ENCODE measurements around the gene GPR157.
A peak's percentile ranks its signal among the peaks of the same experiment; 100 is the strongest.
"Not testable (repeated sequence)": the region's sequence is repeated elsewhere in the genome, so short reads cannot be mapped to it uniquely, and the experiment has no call there.

The GPR157 gene

DNA sequence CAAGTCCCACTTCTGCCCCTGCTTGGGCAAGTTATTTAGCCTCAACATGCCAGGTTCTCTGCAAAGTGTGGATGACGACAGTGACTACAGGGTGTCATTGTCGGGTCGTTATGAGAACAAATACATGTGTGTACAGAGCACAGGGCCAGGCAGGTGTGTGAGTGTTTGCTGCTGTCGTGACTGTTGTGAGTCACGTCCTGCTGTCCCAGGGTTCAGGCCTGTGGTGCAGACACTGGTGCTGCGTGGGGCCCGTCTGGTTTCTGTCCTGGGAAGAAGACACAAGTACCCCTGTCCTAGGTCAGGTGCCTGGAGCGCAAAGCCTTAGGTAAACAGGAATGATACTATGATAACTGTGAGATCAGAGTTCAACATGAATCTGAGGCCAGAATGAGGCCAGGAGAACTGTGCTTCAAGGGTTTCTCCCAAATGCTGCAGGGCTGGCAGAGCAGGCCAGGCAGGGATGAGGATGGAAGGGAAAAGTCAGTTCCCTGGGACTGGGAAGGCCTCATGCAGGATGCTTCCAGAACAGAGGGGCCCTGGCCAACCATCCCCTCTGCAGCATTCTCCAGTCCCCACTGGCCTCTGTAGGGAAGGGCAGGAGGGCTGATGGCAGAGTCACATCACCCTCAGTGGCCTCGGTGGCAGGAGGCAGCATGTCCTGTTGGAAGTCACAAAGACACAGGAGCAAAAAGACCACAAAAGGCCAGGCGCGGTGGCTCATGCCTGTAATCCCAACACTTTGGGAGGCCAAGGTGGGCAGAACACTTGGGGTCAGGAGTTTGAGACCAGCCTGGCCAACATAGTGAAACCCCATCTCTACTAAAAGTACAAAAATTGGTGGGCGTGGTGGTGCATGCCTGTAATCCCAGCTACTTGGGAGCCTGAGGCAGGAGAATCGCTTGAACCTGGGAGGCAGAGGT is 15.7 kb downstream of the GPR157 start:
- peak in 2 of 3 experiments; percentile 17 to 47 for DNase-seq

DNA sequence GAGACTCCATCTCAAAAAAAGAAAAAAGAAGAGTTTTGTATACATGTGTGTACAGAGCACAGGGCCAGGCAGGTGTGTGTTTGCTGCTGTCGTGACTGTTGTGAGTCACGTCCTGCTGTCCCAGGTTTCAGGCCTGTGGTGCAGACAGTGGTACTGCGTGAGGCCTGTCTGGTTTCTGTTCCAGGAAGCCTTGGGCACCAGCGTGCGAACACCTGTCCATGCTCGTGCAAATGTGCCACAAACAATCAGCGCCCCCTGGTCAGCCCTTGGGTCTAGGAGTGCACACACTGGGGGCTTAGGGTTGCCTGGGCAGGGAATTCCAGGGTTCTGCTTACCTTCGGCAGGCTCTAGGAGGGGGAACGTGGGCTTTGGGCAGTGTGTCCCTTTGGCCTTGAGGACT is 16.9 kb downstream of the GPR157 start:
- no peak for DNase-seq

DNA sequence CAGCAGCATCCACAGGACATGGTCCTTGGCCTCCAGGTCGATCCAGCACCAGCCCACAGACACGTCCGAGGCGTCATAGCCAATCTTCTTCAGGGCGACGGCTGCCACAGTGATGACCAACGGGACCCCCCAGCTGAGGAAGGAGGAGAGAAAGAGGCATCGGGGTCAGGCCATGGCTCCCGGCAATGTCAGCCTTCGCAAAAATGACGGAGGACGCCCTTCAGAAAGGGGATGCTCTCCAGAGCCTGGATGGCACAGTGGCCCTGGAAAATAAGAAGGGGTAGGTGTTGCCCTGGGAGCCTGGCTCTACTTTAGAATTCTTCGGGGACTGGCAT is 17.6 kb downstream of the GPR157 start:
- no peak for DNase-seq

DNA sequence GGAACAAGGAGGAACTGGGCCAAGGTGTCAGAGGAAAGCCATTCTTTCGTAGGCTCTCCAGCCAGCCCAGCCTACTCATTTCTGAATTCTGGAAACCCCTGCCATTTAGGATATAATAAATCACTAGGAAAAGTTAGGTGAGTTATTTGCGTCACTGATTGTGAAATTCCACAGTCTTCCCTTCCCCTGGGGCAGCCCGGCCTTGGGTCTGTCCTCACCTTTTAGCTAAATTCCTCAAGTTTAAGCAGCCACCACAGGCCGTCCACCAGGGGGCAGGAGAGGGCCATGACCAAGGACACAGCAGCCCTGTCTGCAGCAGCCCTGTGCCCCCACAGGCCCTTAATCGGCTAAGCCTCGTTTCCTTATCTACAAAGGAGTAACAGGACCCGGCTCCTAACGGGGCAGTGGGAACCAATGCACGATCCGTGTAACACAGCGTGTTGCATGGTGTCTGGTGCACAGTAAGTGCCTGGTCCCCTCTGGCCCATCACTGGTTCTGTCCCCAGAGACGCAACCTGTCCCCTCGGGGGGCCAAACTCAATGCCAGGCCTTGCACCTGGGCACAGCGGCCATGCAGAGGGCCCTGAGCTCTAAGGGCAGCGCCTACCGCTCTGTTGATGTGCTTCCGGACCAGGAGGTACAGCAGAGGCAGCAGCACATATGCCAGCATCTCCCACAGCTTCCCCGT is 18.1 kb downstream of the GPR157 start:
- DNase-seq, result peak; percentile 49 to 78 (median 61)

DNA sequence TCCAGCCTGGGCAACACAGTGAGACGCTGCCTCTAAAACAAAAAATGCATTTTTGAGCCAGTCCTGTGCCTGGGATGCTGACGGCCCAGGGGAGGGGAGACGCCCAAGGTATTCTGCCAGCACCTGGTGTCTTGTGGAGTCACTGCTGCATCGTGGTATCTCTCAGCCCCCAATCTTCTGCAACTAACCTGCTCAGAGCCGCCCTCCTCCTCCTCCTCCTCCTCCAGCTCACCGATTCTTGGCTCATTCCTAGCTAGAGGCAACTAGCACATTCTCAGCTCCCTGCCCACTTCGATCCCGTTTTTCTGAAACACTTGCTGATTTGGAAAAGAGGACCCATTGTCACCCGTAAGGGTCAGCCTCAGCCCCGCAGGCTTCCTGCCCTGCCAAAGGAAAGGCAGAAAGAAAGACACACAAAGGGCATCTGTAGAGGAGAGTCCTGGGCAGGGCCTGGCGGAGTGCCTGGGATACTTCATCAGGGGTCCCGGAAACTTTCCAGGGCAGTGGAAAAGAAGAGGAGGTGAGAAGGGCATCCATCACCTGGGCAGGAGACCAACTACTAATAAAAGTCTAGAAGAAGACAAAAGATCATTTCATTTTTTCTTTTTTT is 20.7 kb downstream of the GPR157 start:
- no peak for DNase-seq

DNA sequence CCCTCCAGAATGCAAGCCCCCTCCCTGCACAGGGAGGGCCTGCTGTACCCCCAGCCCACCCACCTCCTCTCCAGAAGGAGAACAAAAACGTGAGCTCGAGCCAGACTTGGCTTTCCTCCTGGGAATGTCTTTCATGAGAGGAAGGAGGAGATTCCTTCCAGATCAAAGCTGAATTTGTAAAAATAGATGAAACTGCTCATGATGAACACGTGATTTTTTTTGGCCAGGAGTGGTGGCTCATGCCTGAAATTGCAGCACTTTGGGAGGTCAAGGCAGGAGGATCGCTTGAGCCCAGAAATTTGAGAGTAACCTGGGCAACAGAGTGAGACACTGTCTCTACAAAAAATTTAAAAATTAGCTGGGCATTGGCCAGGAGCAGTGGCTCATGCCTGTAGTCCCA is 21.8 kb downstream of the GPR157 start:
- DNase-seq, result no peak

DNA sequence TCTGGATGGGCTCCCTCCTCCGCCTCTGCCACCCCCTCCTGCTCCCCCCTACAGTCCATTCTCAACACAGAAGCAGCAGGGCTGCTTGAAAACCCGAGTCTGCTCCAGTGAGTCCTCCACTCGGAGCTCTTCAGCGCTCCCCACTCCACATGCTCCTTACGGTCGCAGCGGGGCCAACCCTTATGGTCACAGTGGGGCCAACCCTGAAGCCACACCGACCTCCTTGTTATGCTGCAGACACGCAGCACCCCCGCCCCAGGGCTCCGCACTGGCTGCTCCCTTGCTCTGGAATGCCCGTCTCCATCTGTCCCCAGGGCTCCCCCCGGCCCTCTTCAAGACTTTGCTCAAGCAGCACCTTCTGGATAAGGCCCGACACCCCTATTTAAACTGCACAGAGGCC is 22.6 kb downstream of the GPR157 start:
- no peak for DNase-seq

DNA sequence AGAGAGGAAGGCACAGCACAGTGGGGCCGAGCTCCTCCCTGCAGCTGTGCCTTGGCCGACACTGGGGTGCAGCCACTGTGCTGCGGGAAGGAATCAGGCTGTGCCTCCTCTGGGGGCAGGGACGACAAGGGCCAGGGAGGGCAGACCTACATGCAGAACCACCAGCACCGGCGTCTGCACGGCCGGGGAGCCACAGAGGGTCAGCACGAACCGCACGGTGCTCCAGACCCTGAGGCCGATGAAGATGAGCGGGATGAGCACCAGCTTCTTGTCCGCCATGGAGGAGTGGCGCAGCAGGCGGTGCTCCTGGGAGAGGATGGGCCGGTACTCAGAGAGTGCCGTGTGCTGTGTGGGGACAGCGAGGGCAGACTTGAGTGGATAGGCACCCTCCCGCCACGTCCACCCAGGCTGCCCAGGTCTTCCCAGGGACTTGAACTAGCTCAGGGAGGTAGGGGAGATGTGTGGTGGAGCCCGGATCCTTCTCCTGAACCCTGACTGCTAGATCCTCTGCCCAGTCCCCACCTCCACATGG is 23.5 kb downstream of the GPR157 start:
- DNase-seq, result no peak

DNA sequence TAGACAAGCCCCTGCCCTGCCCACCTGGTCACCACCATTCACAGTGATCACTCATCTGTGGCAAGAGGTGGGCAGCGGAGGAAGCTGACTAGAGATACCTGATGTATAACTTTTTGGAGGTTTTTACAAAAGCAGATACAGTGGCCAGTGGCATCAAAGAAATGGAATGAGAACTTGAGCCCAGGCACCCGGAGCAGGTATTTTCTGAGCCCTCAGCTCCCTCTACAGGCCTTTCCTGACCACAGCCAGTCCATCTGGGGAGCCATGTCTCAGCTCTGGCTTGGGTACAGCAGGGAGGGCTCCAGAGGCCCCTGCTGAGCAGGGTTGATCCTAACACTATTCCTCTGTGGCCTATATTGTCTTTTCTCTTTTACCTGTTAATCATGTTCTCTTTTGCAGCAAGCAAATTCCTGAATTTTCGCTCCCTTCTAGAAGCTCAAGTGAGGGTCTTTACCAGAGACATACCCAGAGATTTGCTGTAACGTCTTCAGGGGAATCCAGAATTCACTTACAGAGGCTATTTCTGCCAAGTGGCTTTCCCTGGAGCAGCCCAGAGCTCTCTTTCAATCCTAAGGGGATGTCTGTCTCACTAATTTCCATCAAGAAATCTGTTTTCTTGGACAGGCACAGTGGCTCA is 27.3 kb downstream of the GPR157 start:
- peak; percentile 25 to 62 (median 60) for DNase-seq

DNA sequence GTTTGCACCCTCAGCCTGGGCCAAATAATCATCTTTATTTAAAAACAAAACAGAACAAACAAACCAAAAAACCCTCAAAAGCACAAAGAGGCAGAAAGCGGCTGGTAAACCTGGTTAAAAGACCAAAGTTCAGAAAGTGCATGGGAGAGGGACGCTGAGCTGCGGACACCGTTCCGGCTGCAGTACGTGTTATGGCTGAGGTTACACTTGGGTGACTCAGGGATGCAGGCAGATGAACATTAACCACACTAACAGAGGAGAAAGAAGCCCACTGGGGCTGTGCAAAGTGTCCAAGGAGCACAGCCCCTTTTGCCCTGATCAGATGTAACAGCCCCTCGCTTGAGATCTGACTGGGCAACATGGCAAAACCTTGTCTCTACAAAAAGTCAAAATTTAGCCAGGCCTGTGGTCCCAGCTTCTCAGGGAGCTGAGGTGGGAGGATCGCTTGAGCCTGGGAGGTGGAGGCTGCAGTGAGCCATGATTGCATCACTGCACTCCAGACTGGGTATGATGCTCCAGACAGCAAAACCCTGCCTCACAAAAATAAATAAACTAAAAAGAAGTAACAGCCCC is 28.3 kb downstream of the GPR157 start:
- no peak for DNase-seq

DNA sequence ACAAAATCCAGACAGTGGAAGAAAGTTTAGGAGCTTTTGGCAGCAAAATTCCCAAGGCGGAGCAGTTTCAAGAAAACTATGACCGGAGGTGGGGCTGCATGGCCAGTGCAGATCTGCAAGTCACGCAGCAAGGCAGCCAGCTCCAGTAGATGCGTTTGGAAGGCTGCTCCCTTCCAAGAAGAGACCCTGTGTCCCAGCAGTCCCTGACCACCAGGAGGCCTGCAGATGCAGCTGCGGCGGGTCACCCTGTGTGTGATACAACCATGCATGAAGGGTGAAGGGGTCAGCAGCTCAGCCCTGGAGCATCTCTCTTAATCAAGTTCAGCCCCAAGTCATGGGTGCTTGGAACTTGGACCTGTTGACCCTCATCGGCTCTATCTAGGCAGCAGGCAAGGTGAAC is 29.3 kb downstream of the GPR157 start:
- no peak for DNase-seq

DNA sequence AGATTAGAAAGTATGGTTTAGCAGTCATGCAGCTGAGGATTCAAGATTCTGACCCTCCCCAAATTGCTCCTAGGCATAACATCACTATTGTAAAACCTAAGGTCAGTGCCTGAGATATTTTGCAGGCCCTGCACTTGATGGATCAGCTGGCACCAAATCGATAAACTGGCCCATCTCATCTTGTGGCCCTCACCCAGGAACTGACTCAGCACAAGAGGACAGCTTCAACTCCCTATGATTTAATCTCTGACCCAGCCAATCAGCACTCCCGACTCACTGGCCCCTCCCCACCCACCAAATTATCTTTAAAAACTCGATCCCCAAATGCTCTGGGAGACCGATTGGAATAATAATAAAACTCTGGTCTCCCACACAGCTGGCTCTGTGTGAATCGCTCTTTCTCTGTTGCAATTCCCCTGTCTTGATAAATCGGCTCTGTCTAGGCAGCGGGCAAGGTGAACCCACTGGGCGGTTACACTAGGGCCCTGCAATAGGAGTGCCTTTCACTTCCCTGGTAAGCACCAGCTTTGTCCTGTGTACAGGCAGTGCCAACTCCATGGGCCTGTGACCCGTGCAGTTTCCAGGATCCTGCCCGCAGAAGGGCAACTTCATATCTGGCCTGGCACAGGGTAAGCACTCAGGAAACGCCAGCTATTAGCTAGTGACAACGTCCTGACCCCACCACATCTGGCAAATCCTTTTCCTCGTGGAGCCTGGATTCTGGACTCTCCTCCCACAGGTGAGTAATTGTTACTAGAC is 30.8 kb downstream of the GPR157 start:
- no peak for DNase-seq

DNA sequence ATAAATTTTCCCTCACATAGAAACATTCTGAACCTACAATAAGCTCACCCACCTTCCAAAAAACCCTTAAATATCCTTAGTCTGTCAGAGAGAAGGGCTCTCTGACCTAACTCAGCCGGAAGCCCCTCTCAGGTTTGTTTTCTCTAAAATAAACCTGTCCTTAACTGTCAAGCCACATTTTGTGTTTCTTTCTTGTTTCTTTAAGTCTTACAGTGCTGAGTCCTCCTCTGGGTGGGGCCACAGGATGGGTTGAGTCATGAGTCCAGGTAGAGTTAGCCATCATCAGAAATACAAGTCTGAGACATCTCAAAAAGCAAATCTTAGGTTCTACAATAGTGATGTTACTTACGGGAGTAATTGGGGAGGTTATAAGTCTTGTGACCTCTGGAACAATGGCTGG is 33.1 kb downstream of the GPR157 start:
- no peak for DNase-seq

DNA sequence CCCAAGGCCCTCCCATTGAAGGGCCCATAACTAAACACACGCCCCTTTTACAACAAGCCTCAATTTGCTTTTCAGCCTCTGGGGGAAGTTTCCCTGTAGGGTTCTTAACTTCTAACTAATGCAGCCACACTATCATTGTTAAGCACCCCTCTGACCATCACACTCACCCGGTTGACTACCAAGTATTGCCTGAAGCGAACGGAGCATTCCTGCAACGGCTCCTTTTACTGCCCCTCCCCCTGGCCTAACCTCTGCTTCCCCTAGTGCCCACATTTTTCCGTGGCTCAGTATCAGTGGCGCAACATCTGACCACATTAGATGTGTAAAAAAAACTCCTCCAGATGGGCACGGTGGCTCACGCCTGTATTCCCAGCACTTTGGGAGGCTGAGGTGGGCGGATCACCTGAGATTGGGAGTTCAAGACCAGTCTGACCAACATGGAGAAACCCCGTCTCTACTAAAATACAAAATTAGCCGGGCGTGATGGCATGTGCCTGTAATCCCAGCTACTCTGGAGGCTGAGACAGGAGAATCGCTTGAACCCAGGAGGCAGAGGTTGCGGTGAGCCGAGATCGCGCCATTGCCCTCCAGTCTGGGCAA is 34.8 kb downstream of the GPR157 start:
- not testable (repeated sequence) for DNase-seq

DNA sequence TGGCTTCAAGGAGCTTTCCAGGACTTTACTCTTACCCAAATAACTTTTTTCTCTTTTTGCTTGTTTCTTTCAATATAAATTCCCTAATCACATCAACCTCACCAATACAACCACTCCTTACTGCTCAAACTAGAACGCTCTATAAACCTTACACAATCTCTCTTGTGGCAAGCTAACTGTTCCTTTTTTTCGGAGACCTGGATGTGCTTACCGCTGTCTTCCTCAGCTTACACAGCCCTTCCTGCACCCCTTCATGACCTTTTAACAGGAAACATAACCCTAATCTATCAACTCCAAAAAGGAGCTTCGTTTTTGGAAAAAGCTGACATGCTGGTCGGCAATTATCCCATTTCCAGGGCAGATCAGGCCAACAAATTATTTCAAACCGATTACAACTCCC is 35.3 kb downstream of the GPR157 start:
- DNase-seq, result no peak

DNA sequence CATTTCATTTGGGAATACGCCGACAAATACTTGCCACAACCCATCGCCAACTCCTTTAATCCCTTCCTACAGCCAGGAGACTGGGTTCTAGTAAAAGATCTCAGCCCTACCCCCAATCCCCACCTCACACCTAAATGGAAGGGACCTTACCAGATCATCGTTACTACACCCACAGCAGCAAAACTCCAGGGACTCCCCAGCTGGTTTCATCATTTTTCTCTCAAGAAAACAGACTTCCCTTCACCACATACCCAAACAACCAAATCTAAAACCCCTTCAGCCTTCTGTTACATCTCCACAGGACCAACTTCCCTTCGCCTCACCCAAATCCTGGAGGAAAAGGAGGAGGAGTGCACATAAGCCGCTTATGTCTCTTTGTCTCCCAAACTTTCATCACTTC is 35.8 kb downstream of the GPR157 start:
- no peak for DNase-seq

DNA sequence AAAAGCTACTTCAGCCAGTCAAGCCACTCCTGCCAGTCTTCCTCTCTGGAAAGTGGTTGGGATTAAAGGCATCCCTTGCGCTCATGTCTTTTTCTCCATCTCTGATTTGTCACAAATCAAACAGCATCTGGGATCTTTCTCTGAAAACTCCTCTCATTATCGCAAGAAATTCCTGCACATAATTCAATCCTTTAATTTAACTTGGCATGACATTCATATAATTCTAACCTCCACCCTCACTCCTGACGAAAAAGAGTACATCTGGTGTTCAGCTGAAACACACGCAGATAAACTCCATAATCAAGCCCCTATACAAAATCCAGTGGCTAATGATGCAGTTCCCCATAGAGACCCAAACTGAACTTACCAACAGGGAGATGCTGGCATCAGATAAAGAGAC is 40.1 kb downstream of the GPR157 start:
- no peak for DNase-seq

DNA sequence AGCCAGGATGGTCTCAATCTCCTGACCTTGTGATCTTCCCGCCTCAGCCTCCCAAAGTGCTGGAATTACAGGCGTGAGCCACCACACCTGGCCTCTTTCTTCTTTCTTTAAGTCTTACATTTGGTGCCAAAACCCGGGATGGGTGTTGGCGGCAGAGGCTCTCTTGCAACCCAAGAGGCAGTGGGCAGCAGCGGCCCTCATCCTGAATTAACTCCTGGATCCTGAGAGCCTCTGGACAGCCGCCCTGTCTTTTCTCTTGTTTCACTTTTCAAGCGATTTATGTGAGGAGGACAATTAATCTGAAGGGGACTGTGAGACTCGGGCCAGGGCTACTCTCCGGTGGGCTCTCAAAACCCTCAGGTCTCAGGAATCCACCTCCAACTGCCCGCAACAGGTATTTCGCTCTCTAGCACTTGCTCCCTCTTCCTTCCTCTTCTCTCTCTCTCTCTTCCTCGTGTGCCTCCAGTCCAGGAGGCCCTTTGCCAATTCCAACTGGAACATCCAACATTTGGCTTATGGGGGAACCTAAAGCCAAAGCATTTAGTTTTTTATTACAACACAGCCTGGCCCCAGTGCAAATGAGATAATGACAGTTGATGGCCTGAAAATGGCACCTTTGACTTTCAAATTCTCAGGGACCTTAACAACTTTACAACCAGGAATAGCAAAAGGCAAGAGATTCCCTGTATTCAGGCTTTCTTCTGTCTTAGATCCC is 41.3 kb downstream of the GPR157 start:
- DNase-seq, result no peak

DNA sequence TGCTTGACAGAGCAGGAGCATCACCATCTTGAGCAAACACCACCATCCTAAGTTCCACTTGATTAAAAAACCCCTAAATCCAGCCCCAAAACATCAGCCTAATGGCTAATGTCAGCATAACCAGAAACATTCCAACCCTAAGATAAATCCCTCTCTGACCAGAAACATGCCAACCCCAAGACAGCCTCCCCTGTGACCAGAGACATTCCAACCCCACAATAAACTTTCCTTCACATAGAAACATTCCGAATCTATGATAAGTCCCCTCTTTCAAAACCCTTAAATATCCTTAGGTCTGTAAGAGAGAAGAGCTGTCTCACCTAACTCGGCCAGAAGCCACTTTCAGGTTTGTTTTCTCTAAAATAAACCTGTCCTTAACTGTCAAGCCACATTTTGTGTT is 42.1 kb downstream of the GPR157 start:
- DNase-seq, result no peak

DNA sequence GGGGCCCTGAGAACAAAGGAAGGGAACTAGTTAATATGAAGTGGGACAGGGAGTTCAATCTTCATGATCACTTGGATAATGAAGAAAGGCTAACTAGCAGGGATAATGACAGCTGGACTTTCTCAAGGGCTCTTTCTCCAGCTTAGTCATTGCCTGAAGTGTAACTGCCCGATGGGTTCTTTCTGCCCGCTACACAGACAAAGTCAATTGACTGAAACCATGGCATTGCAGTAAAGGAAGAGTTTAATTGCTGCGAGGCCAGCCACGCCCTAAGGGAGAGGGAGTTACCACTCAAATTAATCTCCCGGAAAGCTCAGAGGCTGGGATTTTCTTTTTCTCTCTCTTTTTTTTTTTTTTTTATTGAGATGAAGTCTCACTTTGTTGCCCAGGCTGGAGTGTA is 42.9 kb downstream of the GPR157 start:
- peak in 1 of 3 experiments; percentile 82 for DNase-seq

All from NCI-H1417 (cell line).